GM18868 (cell line): ENCODE measurements around the gene RNF223.
"Not testable (repeated sequence)": the region's sequence is repeated elsewhere in the genome, so short reads cannot be mapped to it uniquely, and the experiment has no call there.

Experiments used
- ATAC-seq: cut with Tn5 transposase; IDR thresholded peaks from one replicate; pipeline ENCODE4 v1.9.1; 2021; ENCODE audit warnings: mild to moderate bottlenecking, moderate library complexity; ENCODE audit not compliant: unreplicated experiment

RNF223 gene

GRCh38 chr1:1110561-1110971 lies 36.5 kb upstream of the RNF223 start:
- ATAC-seq: no peak

GRCh38 chr1:1109743-1110142 lies 35.6 kb upstream of the RNF223 start:
- no peak for ATAC-seq

GRCh38 chr1:1106510-1107221 lies 32.6 kb upstream of the RNF223 start:
- no peak for ATAC-seq

GRCh38 chr1:1104152-1104551 lies 30.0 kb upstream of the RNF223 start:
- ATAC-seq: not testable (repeated sequence)

GRCh38 chr1:1101503-1101902 lies 27.4 kb upstream of the RNF223 start:
- ATAC-seq: no peak

- ATAC-seq: no peak
These were observed 26.2 kb upstream of the RNF223 start for GRCh38 chr1:1100296-1100695.

- no peak for ATAC-seq
These were observed 25.5 kb upstream of the RNF223 start for GRCh38 chr1:1099506-1100183.

GRCh38 chr1:1098681-1099421 lies 24.7 kb upstream of the RNF223 start:
- ATAC-seq: no peak

- ATAC-seq: not testable (repeated sequence)
These were observed 22.0 kb upstream of the RNF223 start for GRCh38 chr1:1096136-1096535.

GRCh38 chr1:1094981-1095380 lies 20.9 kb upstream of the RNF223 start:
- ATAC-seq: no peak

- ATAC-seq: no peak
These were observed 19.5 kb upstream of the RNF223 start for GRCh38 chr1:1093610-1093943.

- no peak for ATAC-seq
These were observed 18.9 kb upstream of the RNF223 start for GRCh38 chr1:1092894-1093609.

- ATAC-seq: no peak
These were observed 18.2 kb upstream of the RNF223 start for GRCh38 chr1:1092149-1092855.

- no peak for ATAC-seq
These were observed 17.4 kb upstream of the RNF223 start for GRCh38 chr1:1091344-1092148.

- ATAC-seq: no peak
These were observed 16.6 kb upstream of the RNF223 start for GRCh38 chr1:1090424-1091343.

GRCh38 chr1:1089731-1090423 lies 15.8 kb upstream of the RNF223 start:
- no peak for ATAC-seq

GRCh38 chr1:1088801-1089680 lies 14.9 kb upstream of the RNF223 start:
- no peak for ATAC-seq
